Osteocyte (in vitro differentiated cells): Measurements from ENCODE around the gene PDE3A. TPM values are rescaled to one million over a fixed set of nuclear protein-coding genes. Genes with fewer than 3 reads are reported as not detected.

Source experiments
- DNase-seq: peaks from one replicate; pipeline ENCODE4 v3.0.0; 2021; ENCODE audit warnings: mixed read lengths; ENCODE audit not compliant: unreplicated experiment; ENCODE audit errors: extremely low spot score
- H3K27ac Mint-ChIP-seq: one replicate; pipeline ENCODE4 v1.8.0; 2021; ENCODE audit warnings: mild to moderate bottlenecking, mixed read lengths; ENCODE audit not compliant: unreplicated experiment
- H3K27me3 Mint-ChIP-seq: one replicate; pipeline ENCODE4 v1.8.0; 2021; ENCODE audit warnings: mixed read lengths; ENCODE audit not compliant: unreplicated experiment
- H3K36me3 Mint-ChIP-seq: one replicate; pipeline ENCODE4 v1.8.0; 2021; ENCODE audit warnings: mixed read lengths; ENCODE audit not compliant: unreplicated experiment
- H3K4me1 Mint-ChIP-seq: one replicate; pipeline ENCODE4 v1.8.0; 2021; ENCODE audit warnings: mixed read lengths; ENCODE audit not compliant: unreplicated experiment
- H3K4me3 Mint-ChIP-seq: one replicate; pipeline ENCODE4 v1.8.0; 2021; ENCODE audit warnings: mild to moderate bottlenecking, moderate library complexity, mixed read lengths; ENCODE audit not compliant: unreplicated experiment
- H3K9me3 Mint-ChIP-seq: one replicate; pipeline ENCODE4 v1.8.0; 2021; ENCODE audit warnings: mixed read lengths; ENCODE audit not compliant: unreplicated experiment
- CTCF ChIP-seq: fragments of 200-600 bp; sonication (generic); IDR thresholded peaks from 2 replicates; pipeline ENCODE4 v1.5.0; 2021; ENCODE audit warnings: antibody characterized with exemption, mild to moderate bottlenecking, moderate library complexity
- total RNA-seq: library from RNA; stranded (reverse); gene quantifications from 2 replicates; pipeline ENCODE4 v1.2.1, GENCODE V29; 2021

PDE3A gene
- total RNA-seq, 1 donor from 2014 or later = 27.8 TPM

- DNase-seq = no peak
- Mint-ChIP-seq H3K36me3 (peaks cover 5% of the 10 kb centered on the region), H3K9me3 (no peaks in the 10 kb centered on the region), H3K4me1 (peaks cover 34% of the 10 kb centered on the region), H3K27ac (no peak overlapping the region), H3K27me3 (no peaks in the 10 kb centered on the region), H3K4me3 (no peak overlapping the region)
- no peak for TF ChIP-seq CTCF
Observed at GRCh38 chr12:20426957-20427356, 58.6 kb downstream of the PDE3A start.

GRCh38 chr12:20429852-20430251, 61.5 kb downstream of the PDE3A start:
- DNase-seq = no peak
- Mint-ChIP-seq H3K27ac (peak overlapping the region; percentile 56), H3K27me3 (no peaks in the 10 kb centered on the region), H3K4me3 (peak overlapping the region; percentile 36), H3K9me3 (no peaks in the 10 kb centered on the region), H3K4me1 (peaks cover 38% of the 10 kb centered on the region), H3K36me3 (peaks cover 8% of the 10 kb centered on the region)
- no peak for TF ChIP-seq CTCF

- Mint-ChIP-seq H3K9me3 (no peaks in the 10 kb centered on the region), H3K4me1 (peaks cover 62% of the 10 kb centered on the region), H3K4me3 (no peak overlapping the region), H3K27me3 (no peaks in the 10 kb centered on the region), H3K36me3 (peaks cover 3% of the 10 kb centered on the region), H3K27ac (no peak overlapping the region)
- no peak for DNase-seq
- TF ChIP-seq CTCF = no peak
Observed at GRCh38 chr12:20432290-20432689, 64.0 kb downstream of the PDE3A start.

GRCh38 chr12:20434996-20435395, 66.7 kb downstream of the PDE3A start:
- H3K9me3 Mint-ChIP-seq = no peaks in the 10 kb centered on the region
- H3K27me3 Mint-ChIP-seq = no peaks in the 10 kb centered on the region
- H3K4me3 Mint-ChIP-seq = no peak overlapping the region
- DNase-seq = no peak
- TF ChIP-seq CTCF = no peak
- H3K4me1 Mint-ChIP-seq = peaks cover 75% of the 10 kb centered on the region
- peak overlapping the region; percentile 70 for H3K27ac Mint-ChIP-seq
- H3K36me3 Mint-ChIP-seq = peaks cover 3% of the 10 kb centered on the region

- Mint-ChIP-seq H3K4me3 (no peak overlapping the region), H3K27ac (peak overlapping the region; percentile 57), H3K9me3 (peaks cover 3% of the 10 kb centered on the region), H3K27me3 (no peaks in the 10 kb centered on the region), H3K36me3 (peaks cover 7% of the 10 kb centered on the region), H3K4me1 (peaks cover 72% of the 10 kb centered on the region)
- DNase-seq = no peak
- TF ChIP-seq CTCF = no peak
Observed at GRCh38 chr12:20436316-20436715, 68.0 kb downstream of the PDE3A start.
